ENCODE measurements around the gene CMTM6. TPM values are rescaled to one million over a fixed set of nuclear protein-coding genes. Genes with fewer than 3 reads are reported as not detected.
"Not testable (repeated sequence)": the region's sequence is repeated elsewhere in the genome, so short reads cannot be mapped to it uniquely, and the experiment has no call there.

Gene CMTM6
- total and polyA plus RNA-seq, 2 of the 8 experiments (the other 6 are each of a cell fraction or from before 2014, with no cell fraction given) = 24.0 to 51.5 TPM

DNA sequence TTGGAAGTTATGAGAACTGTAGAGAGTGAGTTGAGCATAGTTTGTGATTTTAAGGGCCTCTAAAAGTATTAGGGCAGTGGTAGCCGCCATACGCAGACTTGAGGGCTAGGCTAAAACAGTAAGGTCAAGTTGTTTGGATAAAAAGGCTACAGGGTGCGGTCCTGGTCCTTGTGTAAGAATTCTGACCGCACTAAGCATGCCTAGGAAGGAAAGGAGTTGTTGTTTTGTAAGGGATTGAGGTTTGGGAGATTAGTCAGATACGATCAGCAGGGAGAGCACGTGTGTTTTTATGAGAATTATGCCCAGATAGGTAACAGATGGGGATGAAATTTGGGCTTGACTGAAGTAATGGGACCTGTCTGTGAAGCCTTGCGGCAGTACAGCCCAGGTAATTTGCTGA is 39.2 kb downstream of the CMTM6 start:
- H3K4ac ChIP-seq (replicated peaks; ENCODE audit: insufficient read length, low read depth, low read length); H2AK5ac ChIP-seq (ENCODE audit: low read depth, low read length); H3K4me2 ChIP-seq (ENCODE audit: insufficient read depth in 1 of 2, low read depth in 2 of 2, low read length in 2 of 2); H4K8ac ChIP-seq (ENCODE audit: extremely low read depth, insufficient read depth, low read length); H4K5ac ChIP-seq (ENCODE audit: insufficient read length, low read depth, low read length); H3K23ac ChIP-seq (ENCODE audit: insufficient read length); H4K91ac ChIP-seq (replicated peaks; ENCODE audit: insufficient read length, low read length); H3K23me2 ChIP-seq (ENCODE audit: low read depth, low read length); DNase-seq (ENCODE audit: low read depth in 1 of 2, low spot score in 2 of 2); H2BK12ac ChIP-seq (ENCODE audit: low read depth, low read length); H2BK120ac ChIP-seq (replicated peaks; ENCODE audit: low read depth, low read length); H3K79me2 ChIP-seq (ENCODE audit: control insufficient read depth in 1 of 2, insufficient read depth in 2 of 2, low read length in 2 of 2); H4K20me1 ChIP-seq (replicated peaks in 1 of 2; ENCODE audit: control insufficient read depth in 1 of 2, insufficient read depth in 2 of 2, low read length in 2 of 2); H3K14ac ChIP-seq (ENCODE audit: insufficient read length); H3K4me3 ChIP-seq (ENCODE audit: extremely low read depth in 1 of 4, insufficient read depth in 2 of 4, low read depth in 3 of 4, low read length in 4 of 4); H2AFZ ChIP-seq (ENCODE audit: low read length); H2BK5ac ChIP-seq (ENCODE audit: low read depth, low read length); H3K36me3 ChIP-seq (ENCODE audit: control insufficient read depth in 2 of 4, insufficient read depth in 4 of 4, low read length in 3 of 4); H3K27ac ChIP-seq (ENCODE audit: low read depth, low read length); H3K9me3 ChIP-seq (ENCODE audit: insufficient read depth in 2 of 2, low read depth in 1 of 2, low read length in 1 of 2); FAIRE-seq; POLR2A ChIA-PET (ENCODE audit: partially characterized antibody); H3K56ac ChIP-seq (replicated peaks; ENCODE audit: insufficient read length, low read depth, low read length); H2BK20ac ChIP-seq (ENCODE audit: low read length); H3K18ac ChIP-seq (ENCODE audit: extremely low read depth, low read length); H2BK15ac ChIP-seq (ENCODE audit: low read length); H3K79me1 ChIP-seq (ENCODE audit: low read depth, low read length); H3K9ac ChIP-seq (replicated peaks in 1 of 4; ENCODE audit: extremely low read depth in 1 of 4, low read depth in 3 of 4, low read length in 3 of 4); H3K27me3 ChIP-seq (replicated peaks in 1 of 4; ENCODE audit: control insufficient read depth in 3 of 4, extremely low read depth in 1 of 4, insufficient read depth in 3 of 4, low read length in 3 of 4): not testable (repeated sequence)
- WGBS, 2 experiments (ENCODE audit: extremely low coverage in 1 of 2, insufficient coverage in 1 of 2, insufficient read length in 1 of 2, insufficient replicate concordance in 2 of 2, low coverage in 1 of 2, low lambda C conversion rate in 2 of 2, missing lambda C conversion rate in 1 of 2) = 89% methylated on average over 7 of the region's 7 CpGs; no CpG with 5 or more reads in 1 of the 2 experiments
- CTCF ChIA-PET (ENCODE audit: partially characterized antibody) = interaction anchor here (0.8 to 2.1 kb wide), 4 partner anchors 36 to 88 kb away, joined by 3 to 7 read pairs (median 4); no protein-coding TSS in a partner anchor
- H3K4me1 ChIP-seq (replicated peaks in 1 of 4; ENCODE audit: control insufficient read depth in 3 of 4, insufficient read depth in 4 of 4, low read length in 3 of 4) = peaks cover 11 to 20% (median 13%) of the 10 kb centered on the region in 4 experiments

Data from H1 (cell line).